22Rv1 (cell line): ENCODE data around the gene WAPL.

ENCODE experiments used
- CTCF ChIP-seq: fragments of 450-650 bp; IDR thresholded peaks from 2 replicates; pipeline ENCODE4 v1.5.1; 2017; ENCODE audit warnings: mild to moderate bottlenecking
- ZFX ChIP-seq: fragments of 450-650 bp; IDR thresholded peaks from 2 replicates; pipeline ENCODE4 v1.6.1; 2017; ENCODE audit warnings: antibody characterized with exemption, borderline replicate concordance

- TF ChIP-seq CTCF: no peak
- no peak for TF ChIP-seq ZFX
Observed at GRCh38 chr10:86397120-86397519, 124.5 kb downstream of the WAPL start.
